ENCODE measurements around the gene STEAP4.

DNA sequence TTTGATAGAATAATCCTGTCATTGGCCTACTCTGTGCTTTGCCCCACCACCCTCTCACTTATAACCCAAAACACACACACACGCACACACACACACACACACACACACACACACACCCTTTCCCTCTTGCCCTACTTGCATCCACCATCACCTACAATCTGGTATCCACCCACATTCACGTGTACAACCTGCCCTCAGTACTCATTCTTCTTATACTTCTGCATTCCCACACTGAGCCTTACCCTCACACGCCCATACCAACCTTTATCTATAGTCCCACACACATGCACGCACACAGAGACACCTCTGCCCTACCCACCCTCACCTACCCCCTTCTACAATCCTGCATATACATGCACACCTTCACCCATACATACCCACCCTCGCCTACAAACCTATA is 76.0 kb downstream of the STEAP4 start:
- TF ChIP-seq POLR2A (IDR thresholded peaks at IDR 0.05), result no peak
- TF ChIP-seq, protein P1, sequence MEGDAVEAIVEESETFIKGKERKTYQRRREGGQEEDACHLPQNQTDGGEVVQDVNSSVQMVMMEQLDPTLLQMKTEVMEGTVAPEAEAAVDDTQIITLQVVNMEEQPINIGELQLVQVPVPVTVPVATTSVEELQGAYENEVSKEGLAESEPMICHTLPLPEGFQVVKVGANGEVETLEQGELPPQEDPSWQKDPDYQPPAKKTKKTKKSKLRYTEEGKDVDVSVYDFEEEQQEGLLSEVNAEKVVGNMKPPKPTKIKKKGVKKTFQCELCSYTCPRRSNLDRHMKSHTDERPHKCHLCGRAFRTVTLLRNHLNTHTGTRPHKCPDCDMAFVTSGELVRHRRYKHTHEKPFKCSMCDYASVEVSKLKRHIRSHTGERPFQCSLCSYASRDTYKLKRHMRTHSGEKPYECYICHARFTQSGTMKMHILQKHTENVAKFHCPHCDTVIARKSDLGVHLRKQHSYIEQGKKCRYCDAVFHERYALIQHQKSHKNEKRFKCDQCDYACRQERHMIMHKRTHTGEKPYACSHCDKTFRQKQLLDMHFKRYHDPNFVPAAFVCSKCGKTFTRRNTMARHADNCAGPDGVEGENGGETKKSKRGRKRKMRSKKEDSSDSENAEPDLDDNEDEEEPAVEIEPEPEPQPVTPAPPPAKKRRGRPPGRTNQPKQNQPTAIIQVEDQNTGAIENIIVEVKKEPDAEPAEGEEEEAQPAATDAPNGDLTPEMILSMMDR (IDR thresholded peaks at IDR 0.05), result no peak
